ENCODE measurements around the gene PPFIA2.

GRCh38 chr12:81798294-81798693 is 39.1 kb upstream of the PPFIA2 start:
- no peak for TF ChIP-seq EZH2phosphoT487 (IDR thresholded peaks at IDR 0.05; ENCODE audit: borderline replicate concordance, low read length)
- no peak for TF ChIP-seq CTCF (conservative IDR thresholded peaks at IDR 0.05; ENCODE audit: low read depth, low read length)
- TF ChIP-seq EZH2 (IDR thresholded peaks at IDR 0.05; ENCODE audit: low read length, unreplicated experiment), result no peak

Data from PC-3 (cell line).